Trophoblast cell (in vitro differentiated cells and primary cell): ENCODE results near the gene FOXA1.

ENCODE experiments used
- DNase-seq, 2 donors: peaks; one replicate each; pipeline ENCODE4 v3.0.0-alpha.2; 2016
- H2AFZ ChIP-seq: 2 replicates; pipeline ENCODE4 v1.6.1; 2013; ENCODE audit warnings: low read length, moderate library complexity, mild to moderate bottlenecking; ENCODE audit not compliant: insufficient read depth, poor library complexity
- H2AK5ac ChIP-seq: 2 replicates; pipeline ENCODE4 v1.6.1; 2013; ENCODE audit warnings: mild to moderate bottlenecking, low read length
- H2BK120ac ChIP-seq: 2 replicates; pipeline ENCODE4 v1.6.1; 2013; ENCODE audit warnings: low read length, mild to moderate bottlenecking, moderate library complexity; ENCODE audit not compliant: insufficient read depth, poor library complexity
- H2BK12ac ChIP-seq: 2 replicates; pipeline ENCODE4 v1.6.1; 2013; ENCODE audit warnings: mild to moderate bottlenecking, low read length, moderate library complexity
- H2BK5ac ChIP-seq: 2 replicates; pipeline ENCODE4 v1.6.1; 2013; ENCODE audit warnings: low read length, low read depth, moderate library complexity, mild to moderate bottlenecking; ENCODE audit not compliant: poor library complexity
- H3K14ac ChIP-seq: 2 replicates; pipeline ENCODE4 v1.6.1; 2013; ENCODE audit warnings: mild to moderate bottlenecking, low read length
- H3K18ac ChIP-seq: 2 replicates; pipeline ENCODE4 v1.6.1; 2013; ENCODE audit warnings: mild to moderate bottlenecking, low read length
- H3K23ac ChIP-seq: 2 replicates; pipeline ENCODE4 v1.6.1; 2013; ENCODE audit warnings: low read length
- H3K27ac ChIP-seq: 2 replicates; pipeline ENCODE4 v1.5.1; 2013; ENCODE audit warnings: low read depth, mild to moderate bottlenecking, inconsistent platforms, low read length, moderate library complexity
- H3K27me3 ChIP-seq: 2 replicates; pipeline ENCODE4 v1.6.1; 2013; ENCODE audit warnings: inconsistent platforms, mild to moderate bottlenecking, low read length, moderate library complexity; ENCODE audit not compliant: insufficient read depth
- H3K36me3 ChIP-seq, 2 experiments: 1 replicate in 1 of 2; 2 replicates in 1 of 2; pipeline ENCODE4 v1.6.1; 2013; ENCODE audit warnings: low read length in 2 of 2, mild to moderate bottlenecking in 2 of 2, moderate library complexity in 1 of 2; ENCODE audit not compliant: insufficient read depth in 2 of 2, control insufficient read depth in 1 of 2
- H3K4ac ChIP-seq: 2 replicates; pipeline ENCODE4 v1.6.1; 2013; ENCODE audit warnings: low read depth, mild to moderate bottlenecking, low read length, moderate library complexity
- H3K4me1 ChIP-seq, 2 experiments: 1 replicate in 1 of 2; 2 replicates in 1 of 2; pipeline ENCODE4 v1.6.1; 2013; ENCODE audit warnings: low read length in 2 of 2, mild to moderate bottlenecking in 2 of 2, moderate library complexity in 1 of 2; ENCODE audit not compliant: insufficient read depth in 2 of 2, control insufficient read depth in 1 of 2
- H3K4me2 ChIP-seq: 2 replicates; pipeline ENCODE4 v1.6.1; 2013; ENCODE audit warnings: inconsistent platforms, mild to moderate bottlenecking, low read length, moderate library complexity
- H3K4me3 ChIP-seq: 2 replicates; pipeline ENCODE4 v1.5.1; 2013; ENCODE audit warnings: mild to moderate bottlenecking, low read depth, low read length, inconsistent platforms
- H3K79me1 ChIP-seq: one replicate; pipeline ENCODE4 v1.6.1; 2013; ENCODE audit warnings: low read length
- H3K79me2 ChIP-seq: 2 replicates; pipeline ENCODE4 v1.6.1; 2013; ENCODE audit warnings: low read length, mild to moderate bottlenecking; ENCODE audit not compliant: control insufficient read depth, insufficient read depth, poor library complexity
- H3K9ac ChIP-seq: 2 replicates; pipeline ENCODE4 v1.6.1; 2013; ENCODE audit warnings: mild to moderate bottlenecking, low read length
- H3K9me3 ChIP-seq: 2 replicates; pipeline ENCODE4 v1.6.1; 2013; ENCODE audit warnings: low read depth, mild to moderate bottlenecking, control low read depth, inconsistent platforms, low read length; ENCODE audit not compliant: insufficient read depth
- H4K12ac ChIP-seq: 2 replicates; pipeline ENCODE4 v1.6.1; 2013; ENCODE audit warnings: low read depth, mild to moderate bottlenecking, low read length, moderate library complexity
- H4K8ac ChIP-seq: 2 replicates; pipeline ENCODE4 v1.6.1; 2013; ENCODE audit warnings: low read depth, mild to moderate bottlenecking, low read length, moderate library complexity
- H4K91ac ChIP-seq: one replicate; pipeline ENCODE4 v1.6.1; 2013; ENCODE audit warnings: low read depth, mild to moderate bottlenecking, low read length, moderate library complexity
- WGBS: extraction: QIAGEN DNeasy Blood & Tissue Kit; methylation state at CpG from one replicate; pipeline ENCODE4 v1.1.7; 2013; ENCODE audit warnings: missing lambda C conversion rate; ENCODE audit not compliant: insufficient read length, insufficient coverage; ENCODE audit errors: extremely low coverage; 5-methylcytosine and 5-hydroxymethylcytosine counted together

The FOXA1 gene

DNA sequence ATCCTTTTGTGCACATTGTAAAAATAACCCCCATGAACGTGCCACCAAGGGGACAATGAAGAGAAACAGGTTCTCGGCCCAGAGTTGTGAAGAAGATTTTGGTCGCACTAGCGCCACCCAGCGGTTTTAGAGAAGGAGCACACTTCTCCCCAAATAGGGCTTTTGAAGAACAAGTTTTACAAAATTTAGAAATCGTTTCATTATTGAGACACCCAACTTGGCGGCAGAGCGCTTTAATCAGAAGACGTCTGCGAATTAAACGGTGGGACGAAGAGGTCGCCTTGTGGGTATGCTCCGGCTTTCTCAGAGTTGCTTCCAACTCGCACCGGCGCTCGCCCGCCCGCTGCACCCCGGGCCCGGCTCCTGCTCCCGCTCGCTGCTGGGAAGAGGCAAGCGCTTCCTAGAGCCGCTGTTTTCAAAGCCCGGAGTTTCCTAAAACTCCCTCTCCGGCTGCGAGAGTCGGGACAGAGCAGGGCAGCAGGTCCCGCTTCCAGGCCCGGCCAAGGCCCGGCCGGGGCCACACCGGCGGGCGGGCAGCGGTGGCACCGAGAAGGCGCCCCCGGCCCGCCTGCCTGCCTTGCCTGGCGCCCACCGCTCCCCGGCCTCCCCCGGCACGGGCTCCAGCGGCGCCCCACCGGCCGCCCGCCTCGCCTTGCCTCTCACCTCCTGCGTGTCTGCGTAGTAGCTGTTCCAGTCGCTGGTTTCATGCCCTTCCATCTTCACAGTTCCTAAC, 645 bp downstream of the FOXA1 start:
- Histone ChIP-seq H3K9ac (no peak overlapping the region), H3K18ac (no peak overlapping the region), H3K79me1 (no peaks in the 10 kb centered on the region), H4K8ac (no peak overlapping the region), H3K23ac (no peak overlapping the region), H3K4me3 (no peak overlapping the region), H2AFZ (no peak overlapping the region), H3K9me3 (peaks cover 12% of the 10 kb centered on the region), H3K14ac (no peak overlapping the region), H3K79me2 (no peaks in the 10 kb centered on the region), H3K27me3 (peaks cover 62% of the 10 kb centered on the region), H3K36me3 (no peaks in the 10 kb centered on the region), H3K4me2 (peak overlapping the region; percentile 65), H4K91ac (no peak overlapping the region), H3K4ac (no peak overlapping the region), H2AK5ac (no peak overlapping the region), H4K12ac (no peak overlapping the region), H3K27ac (no peak overlapping the region), H2BK5ac (no peak overlapping the region), H2BK120ac (no peak overlapping the region), H2BK12ac (no peak overlapping the region), H3K4me1 (peaks cover 21 to 24% of the 10 kb centered on the region in 2 experiments)
- DNase-seq = peak in 1 of 2 donors; percentile 42
- no CpG with 5 or more reads among the region's 56 CpGs for WGBS

DNA sequence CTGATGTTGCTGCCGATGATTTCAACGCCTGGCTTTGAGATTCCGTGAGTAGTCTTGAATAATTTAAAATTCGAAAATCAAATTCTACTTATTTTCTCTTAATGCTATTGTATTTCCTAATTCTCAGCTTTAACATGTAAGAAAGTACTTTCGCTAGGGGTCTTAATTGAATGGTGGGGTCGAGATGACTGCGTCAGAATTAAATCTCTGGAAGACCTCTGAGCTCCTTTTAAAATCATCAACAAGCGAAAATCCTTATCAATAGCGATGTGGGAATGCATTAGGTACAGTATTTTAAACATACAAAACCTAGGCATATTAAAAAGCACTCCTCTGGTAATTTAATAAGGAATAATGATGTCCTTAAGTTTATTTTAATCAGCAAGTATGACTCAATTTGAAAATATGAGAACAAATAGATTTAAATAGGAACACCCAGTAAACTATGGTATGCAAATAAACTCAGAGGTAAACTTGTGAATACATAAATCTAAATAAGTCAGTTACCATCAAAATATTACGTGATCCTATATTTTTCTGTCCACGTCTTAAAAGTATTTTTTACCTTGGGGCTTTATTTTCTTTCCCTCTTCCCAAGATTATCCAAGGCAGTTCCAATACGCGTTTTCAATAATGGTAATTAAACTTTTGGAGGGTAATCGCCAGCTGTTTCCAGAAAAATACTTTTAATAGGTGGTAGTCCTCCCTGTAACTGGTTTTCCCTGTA, 1.4 kb downstream of the FOXA1 start:
- Histone ChIP-seq H2BK120ac (no peak overlapping the region), H3K4me2 (peak overlapping the region; percentile 65), H3K36me3 (no peaks in the 10 kb centered on the region), H2BK5ac (no peak overlapping the region), H2BK12ac (no peak overlapping the region), H3K79me1 (no peaks in the 10 kb centered on the region), H3K4me3 (no peak overlapping the region), H3K18ac (no peak overlapping the region), H3K9me3 (peaks cover 12% of the 10 kb centered on the region), H3K27ac (no peak overlapping the region), H3K23ac (no peak overlapping the region), H4K12ac (no peak overlapping the region), H3K14ac (no peak overlapping the region), H3K27me3 (peaks cover 59% of the 10 kb centered on the region), H2AK5ac (no peak overlapping the region), H3K4me1 (peaks cover 21 to 24% of the 10 kb centered on the region in 2 experiments), H3K4ac (no peak overlapping the region), H4K8ac (no peak overlapping the region), H4K91ac (no peak overlapping the region), H3K79me2 (no peaks in the 10 kb centered on the region), H2AFZ (no peak overlapping the region), H3K9ac (no peak overlapping the region)
- no CpG with 5 or more reads among the region's 14 CpGs for WGBS
- no peak for DNase-seq

DNA sequence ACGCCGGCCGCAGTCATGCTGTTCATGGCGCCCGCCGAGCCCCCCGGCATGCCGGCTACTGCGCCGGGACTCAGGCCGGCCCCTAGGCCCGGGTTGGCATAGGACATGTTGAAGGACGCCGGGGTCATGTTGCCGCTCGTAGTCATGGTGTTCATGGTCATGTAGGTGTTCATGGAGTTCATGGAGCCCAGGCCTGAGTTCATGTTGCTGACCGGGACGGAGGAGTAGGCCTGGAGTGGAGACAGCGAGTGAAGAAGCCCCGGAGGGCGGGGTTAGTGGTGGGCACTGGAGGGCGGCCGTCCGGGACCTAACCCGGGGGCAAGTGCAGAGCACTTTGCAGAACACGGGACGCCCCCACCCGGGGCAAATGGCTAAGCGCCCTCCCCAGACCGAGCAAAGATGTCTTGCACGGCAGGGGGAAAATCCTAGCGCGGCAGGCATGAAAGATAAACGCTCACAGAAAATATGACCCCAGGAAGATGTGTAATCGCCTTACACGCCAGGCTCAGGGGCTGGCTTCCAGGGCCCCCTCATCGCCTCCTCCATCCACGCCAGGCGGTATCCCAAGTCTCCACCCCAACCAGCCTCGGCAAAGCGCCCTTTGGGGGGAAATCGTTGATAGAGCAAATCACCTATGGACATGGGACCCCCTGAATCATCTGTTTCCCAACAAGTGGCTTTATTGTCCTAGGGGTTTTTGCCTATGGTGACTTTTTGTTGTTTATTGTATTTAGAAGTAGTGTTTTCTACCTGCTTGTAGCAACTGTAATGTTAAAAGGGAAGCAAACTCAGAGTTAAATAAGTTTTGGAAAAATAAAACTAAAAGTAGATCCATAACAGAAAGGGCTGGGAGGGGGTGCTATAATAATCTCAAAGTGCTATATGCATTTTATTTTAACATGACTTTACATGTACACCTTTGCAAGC, 2.3 kb downstream of the FOXA1 start:
- no peak overlapping the region for H2BK120ac ChIP-seq
- H4K8ac ChIP-seq = no peak overlapping the region
- no peak overlapping the region for H2AFZ ChIP-seq
- no peak overlapping the region for H3K18ac ChIP-seq
- H3K27ac ChIP-seq = no peak overlapping the region
- peaks cover 59% of the 10 kb centered on the region for H3K27me3 ChIP-seq
- no peak overlapping the region for H3K4ac ChIP-seq
- H3K14ac ChIP-seq = no peak overlapping the region
- H3K9me3 ChIP-seq = peaks cover 12% of the 10 kb centered on the region
- H4K91ac ChIP-seq = no peak overlapping the region
- H3K79me2 ChIP-seq = no peaks in the 10 kb centered on the region
- peaks cover 17 to 21% of the 10 kb centered on the region in 2 experiments for H3K4me1 ChIP-seq
- no peak overlapping the region for H4K12ac ChIP-seq
- no peaks in the 10 kb centered on the region for H3K36me3 ChIP-seq
- H3K9ac ChIP-seq = no peak overlapping the region
- no peak overlapping the region for H2BK5ac ChIP-seq
- DNase-seq = no peak
- no peak overlapping the region for H3K23ac ChIP-seq
- H3K4me3 ChIP-seq = no peak overlapping the region
- no CpG with 5 or more reads among the region's 42 CpGs for WGBS
- H2AK5ac ChIP-seq = no peak overlapping the region
- no peak overlapping the region for H2BK12ac ChIP-seq
- no peaks in the 10 kb centered on the region for H3K79me1 ChIP-seq
- H3K4me2 ChIP-seq = peak overlapping the region; percentile 52

DNA sequence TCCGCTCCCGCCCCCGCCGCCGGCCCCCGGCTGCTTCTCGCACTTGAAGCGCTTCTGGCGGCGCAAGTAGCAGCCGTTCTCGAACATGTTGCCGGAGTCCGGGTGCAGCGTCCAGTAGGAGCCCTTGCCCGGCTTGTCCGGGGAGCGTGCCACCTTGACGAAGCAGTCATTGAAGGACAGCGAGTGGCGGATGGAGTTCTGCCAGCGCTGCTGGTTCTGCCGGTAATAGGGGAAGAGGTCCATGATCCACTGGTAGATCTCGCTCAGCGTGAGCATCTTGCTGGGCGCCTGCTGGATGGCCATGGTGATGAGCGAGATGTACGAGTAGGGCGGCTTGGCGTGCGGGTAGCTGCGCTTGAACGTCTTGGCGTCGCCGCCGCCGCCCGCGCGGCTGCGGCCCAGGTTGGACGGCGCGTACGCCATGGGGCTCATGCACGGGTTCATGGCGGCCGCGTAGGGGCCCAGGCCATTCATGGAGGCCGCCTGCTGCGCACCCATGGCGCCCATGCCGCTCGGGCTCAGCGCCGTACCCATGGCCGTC, 3.0 kb downstream of the FOXA1 start:
- H3K36me3 ChIP-seq = no peaks in the 10 kb centered on the region
- no CpG with 5 or more reads among the region's 58 CpGs for WGBS
- no peak for DNase-seq
- no peak overlapping the region for H4K12ac ChIP-seq
- no peak overlapping the region for H2BK120ac ChIP-seq
- no peak overlapping the region for H3K27ac ChIP-seq
- no peak overlapping the region for H3K4ac ChIP-seq
- no peak overlapping the region for H3K23ac ChIP-seq
- no peaks in the 10 kb centered on the region for H3K79me2 ChIP-seq
- no peak overlapping the region for H2BK12ac ChIP-seq
- H3K14ac ChIP-seq = no peak overlapping the region
- H3K9ac ChIP-seq = no peak overlapping the region
- H3K79me1 ChIP-seq = no peaks in the 10 kb centered on the region
- H4K91ac ChIP-seq = no peak overlapping the region
- H3K4me2 ChIP-seq = peak overlapping the region; percentile 52
- peaks cover 58% of the 10 kb centered on the region for H3K27me3 ChIP-seq
- peaks cover 12% of the 10 kb centered on the region for H3K9me3 ChIP-seq
- no peak overlapping the region for H2AK5ac ChIP-seq
- H3K4me3 ChIP-seq = peak overlapping the region; percentile 1
- H2AFZ ChIP-seq = no peak overlapping the region
- peak overlapping the region; percentile 33 for H4K8ac ChIP-seq
- H3K4me1 ChIP-seq = peaks cover 16 to 21% of the 10 kb centered on the region in 2 experiments
- no peak overlapping the region for H3K18ac ChIP-seq
- no peak overlapping the region for H2BK5ac ChIP-seq
